DOHH2 (cell line): ENCODE measurements around the gene WDR91.
"Not testable (repeated sequence)": the region's sequence is repeated elsewhere in the genome, so short reads cannot be mapped to it uniquely, and the experiment has no call there.

Experiments used
- H3F3A ChIP-seq: fragments of 200-600 bp; sonication (generic), shearing (Covaris generic); 2 replicates; pipeline ENCODE4 v1.6.0; 2016; ENCODE audit warnings: antibody characterized with exemption, mild to moderate bottlenecking; ENCODE audit not compliant: control insufficient read depth, insufficient read depth
- H3K27ac ChIP-seq: fragments of 200-600 bp; sonication (generic); 2 replicates; pipeline ENCODE4 v1.5.1; 2014; ENCODE audit warnings: low read depth, mild to moderate bottlenecking, low read length, moderate library complexity
- H3K27me3 ChIP-seq: fragments of 200-600 bp; sonication (generic); 2 replicates; pipeline ENCODE4 v1.6.1; 2014; ENCODE audit warnings: mild to moderate bottlenecking, low read length, mixed read lengths; ENCODE audit not compliant: control insufficient read depth
- H3K36me3 ChIP-seq: fragments of 200-600 bp; sonication (generic); 2 replicates; pipeline ENCODE4 v1.6.1; 2014; ENCODE audit warnings: mild to moderate bottlenecking, low read length, moderate library complexity, mixed read lengths; ENCODE audit not compliant: control insufficient read depth
- H3K4me1 ChIP-seq: fragments of 200-600 bp; sonication (generic); 2 replicates; pipeline ENCODE4 v1.6.1; 2014; ENCODE audit warnings: mild to moderate bottlenecking, low read length, mixed read lengths; ENCODE audit not compliant: control insufficient read depth
- H3K4me2 ChIP-seq: fragments of 200-600 bp; sonication (generic); 2 replicates; pipeline ENCODE4 v1.6.0; 2014; ENCODE audit warnings: mild to moderate bottlenecking, low read length, moderate library complexity
- H3K4me3 ChIP-seq: fragments of 200-600 bp; sonication (generic); 2 replicates; pipeline ENCODE4 v1.5.1; 2014; ENCODE audit warnings: mild to moderate bottlenecking, low read length, mixed read lengths
- H3K79me2 ChIP-seq: fragments of 200-600 bp; sonication (generic); 2 replicates; pipeline ENCODE4 v1.6.1; 2014; ENCODE audit warnings: mild to moderate bottlenecking, low read length, mixed read lengths; ENCODE audit not compliant: control insufficient read depth
- H3K9me2 ChIP-seq: fragments of 200-600 bp; sonication (generic); replicated peaks from 2 replicates; pipeline ENCODE4 v1.6.1; 2014; ENCODE audit warnings: mild to moderate bottlenecking, low read length, mixed read lengths; ENCODE audit not compliant: control insufficient read depth
- H3K9me3 ChIP-seq: fragments of 200-600 bp; sonication (generic); 2 replicates; pipeline ENCODE4 v1.6.1; 2014; ENCODE audit warnings: antibody characterized with exemption, low read length, mixed read lengths; ENCODE audit not compliant: control insufficient read depth, insufficient read depth
- H4K20me1 ChIP-seq: fragments of 200-600 bp; sonication (generic); 2 replicates; pipeline ENCODE4 v1.6.0; 2014; ENCODE audit warnings: low read depth, mild to moderate bottlenecking, antibody characterized with exemption, low read length, moderate library complexity; ENCODE audit not compliant: control insufficient read depth, insufficient read depth
- EZH2phosphoT487 ChIP-seq: fragments of 200-600 bp; sonication (generic); IDR thresholded peaks from 2 replicates; pipeline ENCODE4 v1.6.1; 2017; ENCODE audit warnings: borderline replicate concordance, mild to moderate bottlenecking, antibody characterized with exemption, low read length, moderate library complexity, mixed read lengths
- TF ChIP-seq, protein P1 (sequence below): fragments of 200-600 bp; sonication (generic); IDR thresholded peaks from one replicate; pipeline ENCODE4 v1.5.1; 2014; ENCODE audit warnings: antibody characterized with exemption, mild to moderate bottlenecking, low read depth, low read length; ENCODE audit not compliant: poor library complexity, severe bottlenecking

Gene WDR91

DNA sequence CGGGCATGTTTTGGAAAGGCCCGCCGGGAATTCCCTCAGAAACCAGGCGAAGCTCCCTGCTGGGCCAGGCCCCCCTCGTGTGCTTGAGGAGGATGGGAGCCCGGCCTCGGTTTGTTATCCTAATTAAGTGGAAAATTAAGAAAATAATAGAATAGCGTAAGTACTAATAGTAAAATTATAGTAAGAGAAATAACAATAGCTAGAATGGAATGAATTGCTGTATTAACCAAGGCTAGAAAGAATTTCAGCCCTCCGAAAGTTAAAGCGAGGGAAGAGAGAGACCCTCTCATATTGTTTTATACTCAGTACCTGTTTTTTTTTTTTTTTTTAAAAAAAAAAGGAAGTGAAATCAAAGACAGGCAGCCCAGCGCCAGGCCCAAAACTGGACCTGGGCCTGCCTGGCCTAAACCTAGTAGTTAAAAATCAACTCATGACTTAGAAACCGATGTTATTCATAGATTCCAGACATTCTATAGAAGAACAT, 40.3 kb downstream of the WDR91 start:
- Histone ChIP-seq H3K4me1 (peaks cover 22% of the 10 kb centered on the region), H3K36me3 (peaks cover 51% of the 10 kb centered on the region), H3K4me2 (peak overlapping the region; percentile 81), H3K27ac (peak overlapping the region; percentile 86), H3K4me3 (peak overlapping the region; percentile 88), H3K79me2 (peaks cover 80% of the 10 kb centered on the region)
- not testable (repeated sequence) for H3K9me3 ChIP-seq, H3K27me3 ChIP-seq, H3F3A ChIP-seq, H4K20me1 ChIP-seq, H3K9me2 ChIP-seq
- TF ChIP-seq, protein P1, sequence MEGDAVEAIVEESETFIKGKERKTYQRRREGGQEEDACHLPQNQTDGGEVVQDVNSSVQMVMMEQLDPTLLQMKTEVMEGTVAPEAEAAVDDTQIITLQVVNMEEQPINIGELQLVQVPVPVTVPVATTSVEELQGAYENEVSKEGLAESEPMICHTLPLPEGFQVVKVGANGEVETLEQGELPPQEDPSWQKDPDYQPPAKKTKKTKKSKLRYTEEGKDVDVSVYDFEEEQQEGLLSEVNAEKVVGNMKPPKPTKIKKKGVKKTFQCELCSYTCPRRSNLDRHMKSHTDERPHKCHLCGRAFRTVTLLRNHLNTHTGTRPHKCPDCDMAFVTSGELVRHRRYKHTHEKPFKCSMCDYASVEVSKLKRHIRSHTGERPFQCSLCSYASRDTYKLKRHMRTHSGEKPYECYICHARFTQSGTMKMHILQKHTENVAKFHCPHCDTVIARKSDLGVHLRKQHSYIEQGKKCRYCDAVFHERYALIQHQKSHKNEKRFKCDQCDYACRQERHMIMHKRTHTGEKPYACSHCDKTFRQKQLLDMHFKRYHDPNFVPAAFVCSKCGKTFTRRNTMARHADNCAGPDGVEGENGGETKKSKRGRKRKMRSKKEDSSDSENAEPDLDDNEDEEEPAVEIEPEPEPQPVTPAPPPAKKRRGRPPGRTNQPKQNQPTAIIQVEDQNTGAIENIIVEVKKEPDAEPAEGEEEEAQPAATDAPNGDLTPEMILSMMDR = peak; percentile 1

DNA sequence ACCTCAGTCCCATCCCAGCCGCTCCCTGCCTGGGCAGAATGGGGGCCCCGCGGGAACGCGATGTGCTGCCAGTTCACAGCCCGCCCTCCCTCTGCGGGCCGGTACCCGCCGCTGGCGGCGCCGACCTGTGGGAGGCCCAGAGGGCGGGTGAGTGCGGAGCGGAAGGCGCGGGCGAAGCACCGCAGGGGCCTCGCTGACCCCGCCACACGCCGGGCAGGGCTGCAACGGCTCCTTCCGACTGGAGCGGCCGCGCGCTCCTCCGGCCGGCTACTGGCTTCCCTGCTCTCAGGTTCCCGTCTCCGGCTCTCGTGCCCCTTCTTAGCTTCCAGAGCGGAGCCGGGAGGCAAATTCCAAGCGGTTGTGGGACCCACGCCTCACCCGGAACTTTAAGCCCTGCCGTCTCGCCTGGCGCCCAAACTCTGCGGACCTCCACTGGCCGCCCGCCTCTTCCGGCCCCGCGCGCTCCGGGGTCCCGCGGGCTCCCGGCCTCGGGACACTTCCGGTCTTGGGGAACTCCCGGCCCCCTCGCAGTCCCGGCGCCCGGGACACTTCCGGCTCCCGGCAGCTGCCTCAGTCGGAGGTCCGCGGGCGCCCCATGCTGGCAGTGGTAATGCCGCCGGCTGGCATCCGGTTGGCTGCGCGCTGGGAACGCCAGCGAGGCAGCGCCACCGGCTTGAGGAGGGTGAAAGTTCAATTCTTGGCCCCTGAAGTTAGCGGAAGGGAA, 40.9 kb downstream of the WDR91 start, which contains the start of gene CYREN:
Gene CYREN, minus strand, starts transcription at position 434 of the 724 bp plus-strand sequence. CDS start 1,785 bp downstream, outside the sequence.
- Histone ChIP-seq H3F3A (peaks cover 7% of the 10 kb centered on the region), H3K27me3 (no peaks in the 10 kb centered on the region), H3K27ac (peak within 1 kb of the TSS; percentile 86), H3K4me3 (peak within 1 kb of the TSS; percentile 88), H3K79me2 (peaks cover 74% of the 10 kb centered on the region), H3K4me2 (peak within 1 kb of the TSS; percentile 81), H3K9me3 (no peaks in the 10 kb centered on the region), H3K4me1 (peaks cover 22% of the 10 kb centered on the region), H4K20me1 (no peaks in the 10 kb centered on the region), H3K36me3 (peaks cover 54% of the 10 kb centered on the region), H3K9me2 (no peaks in the 10 kb centered on the region)
- no peak for TF ChIP-seq EZH2phosphoT487
- TF ChIP-seq, protein P1 = peak; percentile 82

DNA sequence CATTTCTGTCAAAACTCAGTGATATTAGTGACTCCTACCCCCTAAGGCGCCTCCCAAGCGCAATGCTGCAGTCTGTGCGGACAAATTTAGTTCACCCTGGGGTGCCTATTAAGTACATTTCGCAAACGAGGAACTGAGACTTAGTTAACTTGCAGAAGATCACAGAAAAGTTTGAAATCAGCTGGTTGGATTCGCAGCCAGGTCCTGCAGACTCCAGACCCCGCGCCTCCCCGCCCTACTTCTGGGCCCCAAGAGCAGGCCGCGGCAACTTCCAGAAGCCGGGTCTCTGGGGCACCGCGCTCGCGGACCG, 41.4 kb downstream of the WDR91 start:
- Histone ChIP-seq H3K9me3 (no peaks in the 10 kb centered on the region), H3K36me3 (peaks cover 57% of the 10 kb centered on the region), H3K4me3 (peak overlapping the region; percentile 88), H3F3A (peaks cover 7% of the 10 kb centered on the region), H3K79me2 (peaks cover 72% of the 10 kb centered on the region), H3K27ac (peak overlapping the region; percentile 86), H3K9me2 (no peaks in the 10 kb centered on the region), H3K4me2 (peak overlapping the region; percentile 81), H3K27me3 (no peaks in the 10 kb centered on the region), H3K4me1 (peaks cover 22% of the 10 kb centered on the region), H4K20me1 (no peaks in the 10 kb centered on the region)
- TF ChIP-seq EZH2phosphoT487 = no peak
- TF ChIP-seq, protein P1 = no peak
